ENCODE measurements around the gene ILK.

ILK gene

DNA sequence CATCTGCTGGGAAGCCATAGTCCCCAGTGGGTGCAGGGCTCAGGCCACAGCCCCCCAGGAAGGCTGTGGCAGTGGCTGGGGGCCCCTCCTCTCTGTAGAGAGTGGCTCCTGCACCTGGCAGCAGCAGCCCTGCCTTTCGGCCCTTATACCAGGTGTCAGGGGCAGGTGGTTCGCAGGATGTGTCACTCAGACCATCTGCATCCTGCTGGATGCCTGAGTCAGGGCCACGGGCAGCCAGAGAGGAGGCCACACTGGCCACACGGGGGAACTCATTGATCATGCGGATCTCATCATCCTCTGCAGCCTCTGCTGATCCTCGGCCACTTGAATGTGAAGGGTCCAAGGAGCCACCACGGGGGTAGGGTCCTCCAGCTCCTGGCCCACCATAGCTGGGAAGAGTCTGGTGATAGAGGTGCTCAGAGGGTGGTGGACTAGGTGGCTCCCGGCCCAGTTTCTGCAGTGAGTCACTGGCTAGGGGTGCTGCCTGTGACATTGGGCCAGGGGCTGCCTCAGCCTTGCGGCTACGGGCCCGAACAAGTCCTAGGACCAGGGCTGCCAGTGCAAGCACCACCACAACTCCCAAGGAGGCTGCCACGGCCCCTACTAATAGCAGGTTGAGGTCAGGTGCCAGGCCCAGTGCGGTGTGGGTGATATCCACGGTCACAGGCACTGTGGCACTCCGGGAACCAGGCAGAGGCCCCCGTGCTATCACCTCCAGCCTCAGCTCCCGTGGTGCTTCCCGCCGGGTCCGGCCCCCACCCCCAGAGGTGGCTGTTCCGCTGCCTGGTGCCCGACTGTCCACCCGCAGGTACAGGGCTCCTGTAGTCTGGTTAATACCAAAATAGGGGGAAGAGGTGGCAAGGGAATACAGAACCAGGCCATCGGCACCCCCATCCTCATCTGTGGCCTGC is 18.9 kb downstream of the ILK start:
- DNase-seq = no peak

GRCh38 chr11:6623391-6624363 is 20.1 kb downstream of the ILK start:
- no peak for DNase-seq

DNA sequence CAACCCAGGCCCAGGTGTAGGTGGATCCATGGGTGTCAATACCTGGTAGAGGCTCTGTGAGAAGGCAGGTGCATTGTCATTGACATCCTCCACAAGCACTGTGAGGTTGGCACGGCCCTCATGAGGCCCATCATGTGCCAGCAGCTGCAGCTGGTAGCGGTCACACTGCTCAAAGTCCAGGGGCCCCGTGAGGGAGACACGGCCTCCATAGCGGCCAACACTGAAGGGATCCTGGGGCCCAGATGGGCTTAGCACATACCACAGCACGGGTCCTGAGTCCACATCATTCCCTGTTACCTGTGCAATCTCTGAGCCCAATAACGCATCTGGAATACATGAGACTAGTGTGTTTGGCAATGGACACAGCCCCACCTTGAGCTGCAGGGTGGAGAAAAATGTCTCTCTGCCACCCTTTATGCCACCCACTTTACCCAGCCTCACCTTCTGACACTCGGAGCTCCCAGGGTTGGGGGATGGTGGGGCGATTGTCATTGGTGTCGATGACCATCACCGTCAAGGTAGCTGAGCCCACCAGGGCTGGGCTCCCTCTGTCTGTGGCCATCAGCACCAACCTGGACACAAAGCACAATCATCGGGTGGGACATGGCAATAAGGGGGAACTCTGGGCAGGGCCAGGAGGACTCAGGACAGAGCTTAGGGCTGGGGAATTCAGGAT is 21.7 kb downstream of the ILK start:
- DNase-seq = no peak

- DNase-seq = no peak
Measured at GRCh38 chr11:6625832-6626420, 22.4 kb downstream of the ILK start.

DNA sequence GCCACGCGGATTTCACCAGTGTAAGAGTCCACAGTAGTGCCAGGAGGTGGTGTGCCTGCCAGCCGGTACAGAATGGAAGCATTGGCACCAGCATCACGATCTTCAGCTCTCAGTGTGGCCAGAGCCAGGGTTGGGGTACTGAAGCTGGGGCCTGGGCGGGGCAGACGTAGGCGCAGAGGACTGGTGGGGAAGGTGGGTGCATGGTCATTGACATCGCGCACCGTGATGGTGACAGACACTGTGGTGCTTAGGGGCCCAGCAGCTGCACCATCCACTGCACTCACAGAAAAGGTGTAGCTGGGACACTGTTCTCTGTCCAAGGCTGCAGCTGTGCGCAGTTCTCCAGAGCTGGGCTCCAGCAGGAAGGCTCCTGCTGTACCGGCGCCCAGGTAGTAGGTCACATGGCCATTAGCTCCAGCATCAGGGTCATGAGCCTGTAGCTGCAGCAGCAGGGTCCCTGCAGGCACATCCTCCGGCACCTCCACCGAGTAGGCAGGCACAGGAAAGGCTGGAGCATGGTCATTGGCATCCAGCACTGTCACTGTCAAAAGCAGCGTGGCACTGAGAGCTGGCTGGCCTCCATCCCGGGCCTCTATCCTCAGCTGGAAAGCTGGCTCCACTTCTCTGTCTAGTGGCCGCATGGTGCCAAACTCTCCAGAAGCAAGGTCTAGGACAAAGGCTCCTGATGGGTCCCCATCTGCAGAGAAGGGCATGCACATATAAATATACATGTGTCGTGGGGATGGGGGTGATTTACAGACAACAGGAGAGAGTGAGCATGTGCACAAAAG is 23.6 kb downstream of the ILK start:
- DNase-seq = no peak

- no peak for DNase-seq
Measured at GRCh38 chr11:6627762-6628241, 24.2 kb downstream of the ILK start.

DNA sequence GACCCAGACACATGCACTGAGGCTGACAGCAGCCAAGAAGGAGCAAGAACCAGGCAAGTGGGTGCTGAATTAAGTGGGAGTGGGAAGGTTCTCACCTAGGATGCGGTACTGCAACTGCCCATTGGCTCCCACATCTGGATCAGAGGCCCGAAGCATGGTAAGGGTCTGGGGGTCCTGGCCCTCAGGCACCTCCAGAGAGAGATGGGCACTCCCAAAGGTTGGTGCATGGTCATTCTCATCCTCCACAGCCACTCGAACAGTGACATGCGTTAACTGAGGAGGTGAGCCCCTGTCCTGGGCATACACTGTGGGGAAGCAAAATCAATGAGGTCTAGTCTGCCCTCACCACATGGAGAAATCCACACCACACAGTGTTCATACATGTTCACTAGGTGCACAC is 25.0 kb downstream of the ILK start:
- no peak for DNase-seq

DNA sequence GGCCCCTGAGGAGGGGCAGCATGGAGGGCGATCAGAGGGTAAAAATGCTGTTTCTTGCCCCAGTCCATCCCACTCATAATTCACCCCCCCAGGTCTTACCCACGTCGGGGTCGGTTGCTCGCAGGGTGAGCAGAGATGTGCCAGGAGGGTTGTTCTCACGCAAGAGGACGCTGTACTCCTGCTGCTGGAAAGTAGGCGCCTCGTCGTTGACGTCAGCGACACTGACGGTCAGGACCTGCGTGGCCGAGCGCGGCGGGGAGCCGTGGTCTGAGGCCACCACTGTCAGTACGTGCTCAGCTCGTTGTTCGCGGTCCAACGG is 26.0 kb downstream of the ILK start:
- no peak for DNase-seq

DNA sequence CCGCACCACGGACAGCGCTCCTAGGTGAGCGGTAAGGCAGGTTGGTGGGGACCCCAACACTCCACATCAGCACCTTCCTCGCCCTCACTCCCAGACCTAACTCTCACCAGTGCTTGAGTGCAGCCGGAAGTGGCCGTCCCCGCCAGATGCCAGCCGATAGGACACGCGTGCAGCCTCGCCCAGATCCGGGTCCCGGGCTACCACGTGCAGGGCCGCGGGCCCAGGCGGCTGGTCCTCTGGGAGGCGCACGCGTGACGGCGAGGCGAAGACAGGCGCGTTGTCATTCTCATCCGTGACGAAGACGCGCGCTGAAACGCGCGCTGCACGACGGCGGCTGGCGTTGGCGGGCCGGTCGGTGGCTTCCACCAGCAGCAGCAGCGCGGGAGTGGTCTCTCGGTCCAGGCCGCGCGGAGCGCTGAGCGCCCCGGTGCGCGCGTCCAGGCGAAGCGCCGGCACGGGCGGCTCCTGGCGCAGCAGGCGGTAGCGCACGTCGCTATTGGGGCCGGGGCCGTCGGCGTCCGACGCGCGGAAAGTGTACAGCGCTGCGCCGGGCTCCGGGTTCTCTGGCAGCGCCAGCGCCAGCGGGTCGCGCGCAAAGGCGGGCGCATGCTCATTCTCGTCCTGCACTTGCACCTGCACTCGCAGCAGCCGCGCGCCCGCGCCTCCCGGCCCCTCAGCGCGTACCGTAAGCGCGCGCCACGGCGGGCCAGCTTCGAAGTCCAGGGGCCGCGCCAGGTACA is 26.5 kb downstream of the ILK start:
- DNase-seq = no peak

- no peak for DNase-seq
Measured at GRCh38 chr11:6630632-6631291, 27.2 kb downstream of the ILK start.

DNA sequence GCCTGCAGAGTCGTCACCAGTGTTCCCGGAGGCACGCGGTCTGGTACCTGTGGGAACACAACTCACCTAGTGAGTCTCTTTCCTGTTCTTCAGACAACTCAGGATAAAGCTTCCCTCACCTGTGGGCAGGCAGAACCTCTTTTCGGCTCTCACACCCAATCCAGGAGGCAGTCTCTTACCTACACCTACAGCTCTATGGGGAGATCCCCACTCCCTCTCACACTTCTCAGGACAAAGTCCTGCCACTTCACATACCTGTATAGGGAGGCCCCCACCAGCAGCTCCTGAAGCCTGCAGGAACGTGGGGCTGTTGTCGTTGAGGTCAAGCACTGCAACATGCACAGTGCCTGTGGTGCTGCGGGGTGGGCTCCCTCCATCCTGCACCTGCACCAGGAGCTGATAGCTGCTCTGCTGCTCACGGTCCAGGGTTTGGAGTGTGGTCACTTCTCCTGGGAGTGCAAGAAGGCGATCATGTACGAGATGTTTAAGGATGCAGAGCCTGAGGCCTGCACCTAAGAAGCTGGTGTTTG is 27.9 kb downstream of the ILK start:
- DNase-seq = no peak

GRCh38 chr11:6632116-6633073 is 28.8 kb downstream of the ILK start:
- DNase-seq = no peak

DNA sequence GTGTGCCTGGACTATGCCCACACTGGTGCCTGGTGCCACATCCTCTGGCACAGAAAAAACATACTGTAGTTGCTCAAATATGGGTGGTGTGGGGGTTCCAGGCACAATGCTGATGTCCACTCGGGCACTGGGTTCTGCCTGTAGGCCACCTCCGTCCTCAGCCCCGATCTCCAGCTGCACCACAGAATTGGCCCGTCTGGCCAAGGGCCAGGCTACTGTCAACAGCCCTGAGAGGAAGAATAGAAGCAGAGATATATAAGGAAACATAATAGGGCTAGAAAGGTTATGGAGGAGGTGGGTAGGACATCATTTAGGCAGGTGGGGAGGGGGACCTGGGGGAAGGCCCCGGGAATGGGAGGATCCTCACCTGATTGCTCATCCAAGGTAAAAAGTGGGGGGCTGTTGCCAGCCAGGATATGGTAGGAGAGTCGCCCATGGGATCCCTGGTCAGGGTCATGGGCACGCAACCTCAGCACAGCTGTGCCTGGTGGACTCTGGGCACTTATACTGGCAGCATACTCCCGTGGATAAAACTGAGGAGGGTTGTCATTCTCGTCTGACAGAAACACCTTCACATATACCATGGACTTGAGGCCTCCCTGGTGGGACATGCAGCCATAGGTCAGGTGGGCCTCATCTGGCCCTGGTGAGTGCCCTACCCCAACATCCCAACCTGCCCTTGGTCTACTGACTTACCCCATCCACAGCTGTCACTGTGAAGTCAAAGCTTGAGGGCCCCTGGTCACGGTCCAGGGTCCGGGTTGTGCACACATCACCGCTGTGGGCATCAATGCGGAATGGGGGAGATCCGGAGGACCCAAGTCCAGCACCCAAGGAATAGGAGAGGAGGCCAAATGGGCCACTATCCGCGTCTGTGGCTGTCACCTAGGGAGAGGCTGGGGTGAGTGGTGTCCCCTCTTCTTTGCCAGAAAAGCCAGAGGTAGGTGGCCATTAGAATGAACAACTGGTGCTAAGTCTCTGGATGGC is 30.1 kb downstream of the ILK start:
- DNase-seq = no peak

- DNase-seq = no peak
Measured at GRCh38 chr11:6634534-6634933, 31.0 kb downstream of the ILK start.

GRCh38 chr11:6635082-6635932 is 31.7 kb downstream of the ILK start:
- DNase-seq = no peak

- DNase-seq = no peak
Measured at GRCh38 chr11:6636480-6636879, 32.9 kb downstream of the ILK start.

GRCh38 chr11:6637871-6638270 is 34.3 kb downstream of the ILK start:
- no peak for DNase-seq

Measured in NCI-H2107 (cell line).